ENCODE data around the gene ANKRD27.

DNA sequence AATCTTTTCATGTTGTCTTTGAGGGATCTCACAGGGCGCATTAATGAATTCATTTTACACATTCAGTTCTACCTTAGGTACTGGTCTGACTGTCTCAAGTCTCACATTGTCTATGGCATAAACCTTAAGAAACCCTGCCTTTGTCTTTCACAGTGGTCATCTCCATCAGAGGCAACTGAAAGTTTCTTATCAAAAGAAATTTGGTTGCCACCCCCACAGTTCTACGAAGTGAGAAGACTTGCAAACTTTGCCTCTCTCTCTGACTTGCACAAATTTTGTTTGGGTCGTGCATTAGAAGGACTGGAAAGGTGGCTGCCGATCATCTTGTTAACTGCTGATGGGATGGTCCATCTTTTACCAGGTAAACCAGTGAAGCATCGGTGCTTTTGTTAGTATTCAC is 34.1 kb upstream of the ANKRD27 start:
- TF ChIP-seq, protein P1, sequence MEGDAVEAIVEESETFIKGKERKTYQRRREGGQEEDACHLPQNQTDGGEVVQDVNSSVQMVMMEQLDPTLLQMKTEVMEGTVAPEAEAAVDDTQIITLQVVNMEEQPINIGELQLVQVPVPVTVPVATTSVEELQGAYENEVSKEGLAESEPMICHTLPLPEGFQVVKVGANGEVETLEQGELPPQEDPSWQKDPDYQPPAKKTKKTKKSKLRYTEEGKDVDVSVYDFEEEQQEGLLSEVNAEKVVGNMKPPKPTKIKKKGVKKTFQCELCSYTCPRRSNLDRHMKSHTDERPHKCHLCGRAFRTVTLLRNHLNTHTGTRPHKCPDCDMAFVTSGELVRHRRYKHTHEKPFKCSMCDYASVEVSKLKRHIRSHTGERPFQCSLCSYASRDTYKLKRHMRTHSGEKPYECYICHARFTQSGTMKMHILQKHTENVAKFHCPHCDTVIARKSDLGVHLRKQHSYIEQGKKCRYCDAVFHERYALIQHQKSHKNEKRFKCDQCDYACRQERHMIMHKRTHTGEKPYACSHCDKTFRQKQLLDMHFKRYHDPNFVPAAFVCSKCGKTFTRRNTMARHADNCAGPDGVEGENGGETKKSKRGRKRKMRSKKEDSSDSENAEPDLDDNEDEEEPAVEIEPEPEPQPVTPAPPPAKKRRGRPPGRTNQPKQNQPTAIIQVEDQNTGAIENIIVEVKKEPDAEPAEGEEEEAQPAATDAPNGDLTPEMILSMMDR (IDR thresholded peaks at IDR 0.05), result no peak
- TF ChIP-seq, protein P2, sequence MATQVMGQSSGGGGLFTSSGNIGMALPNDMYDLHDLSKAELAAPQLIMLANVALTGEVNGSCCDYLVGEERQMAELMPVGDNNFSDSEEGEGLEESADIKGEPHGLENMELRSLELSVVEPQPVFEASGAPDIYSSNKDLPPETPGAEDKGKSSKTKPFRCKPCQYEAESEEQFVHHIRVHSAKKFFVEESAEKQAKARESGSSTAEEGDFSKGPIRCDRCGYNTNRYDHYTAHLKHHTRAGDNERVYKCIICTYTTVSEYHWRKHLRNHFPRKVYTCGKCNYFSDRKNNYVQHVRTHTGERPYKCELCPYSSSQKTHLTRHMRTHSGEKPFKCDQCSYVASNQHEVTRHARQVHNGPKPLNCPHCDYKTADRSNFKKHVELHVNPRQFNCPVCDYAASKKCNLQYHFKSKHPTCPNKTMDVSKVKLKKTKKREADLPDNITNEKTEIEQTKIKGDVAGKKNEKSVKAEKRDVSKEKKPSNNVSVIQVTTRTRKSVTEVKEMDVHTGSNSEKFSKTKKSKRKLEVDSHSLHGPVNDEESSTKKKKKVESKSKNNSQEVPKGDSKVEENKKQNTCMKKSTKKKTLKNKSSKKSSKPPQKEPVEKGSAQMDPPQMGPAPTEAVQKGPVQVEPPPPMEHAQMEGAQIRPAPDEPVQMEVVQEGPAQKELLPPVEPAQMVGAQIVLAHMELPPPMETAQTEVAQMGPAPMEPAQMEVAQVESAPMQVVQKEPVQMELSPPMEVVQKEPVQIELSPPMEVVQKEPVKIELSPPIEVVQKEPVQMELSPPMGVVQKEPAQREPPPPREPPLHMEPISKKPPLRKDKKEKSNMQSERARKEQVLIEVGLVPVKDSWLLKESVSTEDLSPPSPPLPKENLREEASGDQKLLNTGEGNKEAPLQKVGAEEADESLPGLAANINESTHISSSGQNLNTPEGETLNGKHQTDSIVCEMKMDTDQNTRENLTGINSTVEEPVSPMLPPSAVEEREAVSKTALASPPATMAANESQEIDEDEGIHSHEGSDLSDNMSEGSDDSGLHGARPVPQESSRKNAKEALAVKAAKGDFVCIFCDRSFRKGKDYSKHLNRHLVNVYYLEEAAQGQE (IDR thresholded peaks at IDR 0.05; ENCODE audit: insufficient read depth in 1 of 2, low read depth in 2 of 2, low read length in 1 of 2), result no peak
- TF ChIP-seq SIN3A (IDR thresholded peaks at IDR 0.05; ENCODE audit: borderline replicate concordance, insufficient read depth, low read depth, low read length) (no peak), POLR2AphosphoS5 (IDR thresholded peaks at IDR 0.05; ENCODE audit: low read depth, low read length) (no peak)

Data from Panc1 (cell line).